ENCODE results near the gene SNAI1. TPM values are rescaled to one million over a fixed set of nuclear protein-coding genes. Genes with fewer than 3 reads are reported as not detected.
"Not testable (repeated sequence)": the region's sequence is repeated elsewhere in the genome, so short reads cannot be mapped to it uniquely, and the experiment has no call there.

Gene SNAI1
- total RNA-seq, 2 donors from 2014 or later = 13.0 to 19.1 TPM

DNA sequence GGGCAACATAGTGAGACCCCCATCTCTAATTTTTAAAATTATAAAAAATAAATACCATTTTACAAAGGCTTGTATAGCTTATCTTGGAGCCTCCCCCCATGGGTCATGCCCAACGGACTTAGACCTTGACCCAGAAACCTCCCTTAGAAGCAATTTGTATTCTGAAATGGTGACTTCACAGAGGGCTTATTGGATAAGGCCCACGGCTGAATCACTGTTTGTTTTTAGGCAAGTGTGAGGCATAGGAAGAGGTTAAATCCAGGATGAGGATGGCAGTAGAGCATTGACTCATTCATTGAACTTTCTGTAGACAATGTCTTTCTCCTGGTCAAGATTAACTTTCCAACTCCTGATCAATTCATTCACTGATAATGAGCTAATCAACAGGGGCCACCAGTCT lies 6.2 kb upstream of the SNAI1 start:
- Histone ChIP-seq H3K27ac (no peak overlapping the region), H3K36me3 (no peaks in the 10 kb centered on the region), H3K4me3 (no peak overlapping the region), H3K27me3 (replicated peaks; ENCODE audit: insufficient read depth) (no peaks in the 10 kb centered on the region), H3K4me1 (ENCODE audit: control insufficient read depth in 1 of 2, low read depth in 2 of 2) (peaks cover 4 to 8% of the 10 kb centered on the region in 2 donors), H3K9me3 (no peaks in the 10 kb centered on the region)
- DNase-seq (ENCODE audit: low spot score) (no peak), ATAC-seq (ENCODE audit: insufficient number of reproducible peaks, low FRiP score, low read depth) (no peak)
- no peak for TF ChIP-seq CTCF (IDR thresholded peaks at IDR 0.05)

DNA sequence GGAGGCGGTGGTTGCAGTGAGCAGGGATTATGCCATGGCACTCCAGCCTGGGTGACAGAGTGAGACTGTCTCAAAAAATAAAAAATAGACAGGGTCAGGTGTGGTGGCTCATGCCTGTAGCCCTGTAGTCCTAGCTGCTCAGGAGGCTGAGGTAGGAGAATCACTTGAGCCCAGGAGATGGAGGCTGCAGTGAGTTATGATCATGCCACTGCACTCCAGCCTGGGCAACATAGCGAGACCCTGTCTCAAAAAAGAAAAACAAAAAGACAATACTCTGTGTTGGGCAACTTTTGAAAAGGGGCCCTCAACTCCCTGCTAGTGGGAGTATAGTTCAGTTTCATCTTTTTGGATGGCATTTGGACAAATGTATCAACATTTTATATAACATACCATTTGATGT lies 5.0 kb upstream of the SNAI1 start:
- not testable (repeated sequence) for H3K36me3 ChIP-seq; H3K9me3 ChIP-seq; ATAC-seq (ENCODE audit: insufficient number of reproducible peaks, low FRiP score, low read depth); H3K27ac ChIP-seq; H3K27me3 ChIP-seq (replicated peaks; ENCODE audit: insufficient read depth); H3K4me3 ChIP-seq; DNase-seq (ENCODE audit: low spot score)
- H3K4me1 ChIP-seq (ENCODE audit: control insufficient read depth in 1 of 2, low read depth in 2 of 2) = peaks cover 8 to 12% of the 10 kb centered on the region in 2 donors

GRCh38 chr20:49978685-49979029 lies 4.1 kb upstream of the SNAI1 start:
- H3K27me3 ChIP-seq (replicated peaks; ENCODE audit: insufficient read depth) = no peaks in the 10 kb centered on the region
- no peaks in the 10 kb centered on the region for H3K36me3 ChIP-seq
- peaks cover 12 to 21% of the 10 kb centered on the region in 2 donors for H3K4me1 ChIP-seq (ENCODE audit: control insufficient read depth in 1 of 2, low read depth in 2 of 2)
- TF ChIP-seq CTCF (IDR thresholded peaks at IDR 0.05) = no peak
- no peak for DNase-seq (ENCODE audit: low spot score)
- H3K9me3 ChIP-seq = no peaks in the 10 kb centered on the region
- no peak for ATAC-seq (ENCODE audit: insufficient number of reproducible peaks, low FRiP score, low read depth)
- no peak overlapping the region for H3K4me3 ChIP-seq
- H3K27ac ChIP-seq = no peak overlapping the region

- TF ChIP-seq CTCF (IDR thresholded peaks at IDR 0.05) = peak; percentile 100
- Histone ChIP-seq H3K27me3 (replicated peaks; ENCODE audit: insufficient read depth) (no peaks in the 10 kb centered on the region), H3K27ac (no peak overlapping the region), H3K9me3 (no peaks in the 10 kb centered on the region), H3K4me3 (peak overlapping the region; percentile 64), H3K4me1 (ENCODE audit: control insufficient read depth in 1 of 2, low read depth in 2 of 2) (peaks cover 14 to 26% of the 10 kb centered on the region in 2 donors), H3K36me3 (no peaks in the 10 kb centered on the region)
- ATAC-seq (ENCODE audit: insufficient number of reproducible peaks, low FRiP score, low read depth) (no peak), DNase-seq (ENCODE audit: low spot score) (no peak)
Observed at GRCh38 chr20:49979030-49979832, 3.5 kb upstream of the SNAI1 start.

DNA sequence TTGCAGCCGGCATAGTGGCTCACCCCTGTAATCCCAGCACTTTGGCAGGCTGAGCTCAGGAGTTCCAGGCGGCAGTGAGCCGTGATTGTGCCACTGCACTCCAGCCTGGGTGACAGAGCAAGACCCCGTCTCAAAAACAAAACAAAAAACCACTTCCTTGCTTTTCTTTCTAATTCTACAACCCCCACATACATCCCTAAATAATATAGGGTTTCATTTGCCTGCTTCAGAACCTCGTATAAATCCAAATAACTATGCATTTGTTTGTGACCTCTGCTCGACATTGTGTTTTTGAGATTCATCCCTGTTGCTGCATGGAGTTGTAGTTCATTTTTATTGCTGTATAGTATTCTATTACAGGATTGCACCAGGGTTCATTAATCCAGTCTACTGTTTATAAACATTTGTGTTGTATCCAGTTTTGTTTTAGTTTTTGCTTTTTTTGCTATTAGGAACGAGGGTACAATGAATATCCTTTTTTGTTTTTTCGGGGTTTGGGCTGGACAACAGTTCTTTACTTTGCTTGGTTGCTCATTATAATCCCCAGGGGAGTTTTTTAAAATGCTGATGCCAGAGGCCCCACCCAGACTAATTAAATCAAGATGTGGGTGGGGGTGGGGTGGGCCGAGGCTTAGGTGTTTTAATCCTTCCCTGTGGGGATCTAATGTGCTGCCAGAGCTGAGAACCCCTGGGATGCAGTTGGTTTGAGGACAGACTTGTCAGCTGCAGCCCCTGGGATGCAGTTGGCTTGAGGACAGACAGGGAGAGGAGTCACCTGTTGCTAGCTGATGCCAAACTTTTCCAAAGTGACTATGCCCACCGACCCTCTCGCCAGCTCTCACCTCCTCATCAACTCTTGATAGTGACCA lies 2.4 kb upstream of the SNAI1 start:
- Histone ChIP-seq H3K27me3 (replicated peaks; ENCODE audit: insufficient read depth) (no peaks in the 10 kb centered on the region), H3K27ac (no peak overlapping the region), H3K9me3 (no peaks in the 10 kb centered on the region), H3K4me1 (ENCODE audit: control insufficient read depth in 1 of 2, low read depth in 2 of 2) (peaks cover 24 to 38% of the 10 kb centered on the region in 2 donors), H3K4me3 (no peak overlapping the region), H3K36me3 (no peaks in the 10 kb centered on the region)
- DNase-seq (ENCODE audit: low spot score) = no peak
- no peak for TF ChIP-seq CTCF (IDR thresholded peaks at IDR 0.05)
- ATAC-seq (ENCODE audit: insufficient number of reproducible peaks, low FRiP score, low read depth) = no peak

All from thoracic aorta (tissue), 2 donors.